ENCODE measurements around the gene PPP2R2C. TPM values are rescaled to one million over a fixed set of nuclear protein-coding genes. Genes with fewer than 3 reads are reported as not detected.

PPP2R2C gene
- total and polyA plus RNA-seq, 10 of the 15 experiments (the other 5 are each of a cell fraction or from before 2014, with no cell fraction given) = 0.13 to 0.15 TPM; not detected in 8

DNA sequence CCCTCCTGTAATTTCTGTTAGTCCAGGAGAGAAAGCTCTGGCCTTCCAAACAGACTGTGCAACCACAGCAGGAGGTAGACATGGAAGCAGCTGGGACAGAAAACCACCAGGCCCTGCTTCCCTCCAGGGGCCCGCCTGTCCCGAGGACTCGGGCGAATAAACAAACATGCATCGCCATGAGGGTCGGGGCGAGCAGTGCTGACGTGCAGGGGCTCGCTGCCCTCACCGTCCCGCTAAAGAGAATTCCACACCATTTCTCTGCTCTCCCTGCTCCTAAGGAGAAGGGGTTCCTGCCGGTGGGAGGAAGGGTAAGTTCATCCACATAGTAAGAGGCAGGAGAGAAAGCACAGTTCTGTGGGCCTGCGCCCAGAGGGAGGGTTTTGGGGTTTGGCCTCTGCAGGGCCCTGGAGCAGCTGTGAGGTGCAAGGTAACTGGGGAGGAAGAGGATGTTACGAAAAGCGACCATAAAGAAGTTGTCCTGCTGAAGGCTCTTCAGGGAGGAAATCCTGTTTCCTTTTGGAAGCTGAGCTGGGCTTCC lies 147.9 kb downstream of the PPP2R2C start:
- no peaks in the 10 kb centered on the region for H3K36me3 ChIP-seq (ENCODE audit: control insufficient read depth in 2 of 2, insufficient read depth in 2 of 2, low read length in 1 of 2)
- intact Hi-C loops (cut with micrococcal nuclease; ENCODE audit: unreplicated experiment) = no loop called here
- in situ Hi-C loops (cut with MboI) = no loop called here
- H3K4me3 ChIP-seq = no peak overlapping the region
- ChIA-PET POLR2A (no interaction called here), SMC1A (ENCODE audit: uncharacterized antibody, unreplicated experiment) (interaction anchor here (1.0 to 7.0 kb wide), 8 partner anchors 31 to 190 kb away, joined by 3 to 137 read pairs (median 3); no protein-coding TSS in a partner anchor), RAD21 (ENCODE audit: unreplicated experiment) (interaction anchor here (0.8 to 7.2 kb wide), 6 partner anchors 50 to 326 kb away, joined by 3 to 65 read pairs (median 6); partner anchors contain the start of gene WFS1), CTCF (interaction anchor here (1.2 to 20.1 kb wide), 6 partner anchors 46 to 327 kb away, joined by 4 to 469 read pairs (median 8); partner anchors contain the start of gene WFS1)
- H3K9ac ChIP-seq (ENCODE audit: control insufficient read depth, insufficient read depth, low read length) = no peak overlapping the region
- no peak for FAIRE-seq
- no peak overlapping the region for H2AFZ ChIP-seq (ENCODE audit: control insufficient read depth, low read depth, low read length)
- H3K79me2 ChIP-seq (ENCODE audit: control insufficient read depth, insufficient read depth, low read length) = no peaks in the 10 kb centered on the region
- DNase-seq (ENCODE audit: low read depth, low spot score) = no peak
- no peaks in the 10 kb centered on the region for H3K4me1 ChIP-seq (ENCODE audit: control insufficient read depth, insufficient read depth, low read length)
- H3K27me3 ChIP-seq (replicated peaks in 1 of 2; ENCODE audit: control insufficient read depth in 2 of 2, insufficient read depth in 2 of 2, low read length in 1 of 2) = peaks cover 3% of the 10 kb centered on the region in 2 experiments; a peak in 3 of 4 replicates
- TF ChIP-seq CEBPB (IDR thresholded peaks at IDR 0.05; ENCODE audit: borderline replicate concordance in 1 of 2, low read depth in 2 of 2, low read length in 2 of 2) = no peak
- TF ChIP-seq, protein P1, sequence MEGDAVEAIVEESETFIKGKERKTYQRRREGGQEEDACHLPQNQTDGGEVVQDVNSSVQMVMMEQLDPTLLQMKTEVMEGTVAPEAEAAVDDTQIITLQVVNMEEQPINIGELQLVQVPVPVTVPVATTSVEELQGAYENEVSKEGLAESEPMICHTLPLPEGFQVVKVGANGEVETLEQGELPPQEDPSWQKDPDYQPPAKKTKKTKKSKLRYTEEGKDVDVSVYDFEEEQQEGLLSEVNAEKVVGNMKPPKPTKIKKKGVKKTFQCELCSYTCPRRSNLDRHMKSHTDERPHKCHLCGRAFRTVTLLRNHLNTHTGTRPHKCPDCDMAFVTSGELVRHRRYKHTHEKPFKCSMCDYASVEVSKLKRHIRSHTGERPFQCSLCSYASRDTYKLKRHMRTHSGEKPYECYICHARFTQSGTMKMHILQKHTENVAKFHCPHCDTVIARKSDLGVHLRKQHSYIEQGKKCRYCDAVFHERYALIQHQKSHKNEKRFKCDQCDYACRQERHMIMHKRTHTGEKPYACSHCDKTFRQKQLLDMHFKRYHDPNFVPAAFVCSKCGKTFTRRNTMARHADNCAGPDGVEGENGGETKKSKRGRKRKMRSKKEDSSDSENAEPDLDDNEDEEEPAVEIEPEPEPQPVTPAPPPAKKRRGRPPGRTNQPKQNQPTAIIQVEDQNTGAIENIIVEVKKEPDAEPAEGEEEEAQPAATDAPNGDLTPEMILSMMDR (IDR thresholded peaks at IDR 0.05 in 2 of 3, conservative IDR thresholded peaks at IDR 0.05 in 1 of 3; ENCODE audit: control insufficient read depth in 2 of 3, extremely low read depth in 1 of 3, insufficient read depth in 1 of 3, low read depth in 3 of 3, low read length in 3 of 3) = no peak
- TF ChIP-seq, protein P2, sequence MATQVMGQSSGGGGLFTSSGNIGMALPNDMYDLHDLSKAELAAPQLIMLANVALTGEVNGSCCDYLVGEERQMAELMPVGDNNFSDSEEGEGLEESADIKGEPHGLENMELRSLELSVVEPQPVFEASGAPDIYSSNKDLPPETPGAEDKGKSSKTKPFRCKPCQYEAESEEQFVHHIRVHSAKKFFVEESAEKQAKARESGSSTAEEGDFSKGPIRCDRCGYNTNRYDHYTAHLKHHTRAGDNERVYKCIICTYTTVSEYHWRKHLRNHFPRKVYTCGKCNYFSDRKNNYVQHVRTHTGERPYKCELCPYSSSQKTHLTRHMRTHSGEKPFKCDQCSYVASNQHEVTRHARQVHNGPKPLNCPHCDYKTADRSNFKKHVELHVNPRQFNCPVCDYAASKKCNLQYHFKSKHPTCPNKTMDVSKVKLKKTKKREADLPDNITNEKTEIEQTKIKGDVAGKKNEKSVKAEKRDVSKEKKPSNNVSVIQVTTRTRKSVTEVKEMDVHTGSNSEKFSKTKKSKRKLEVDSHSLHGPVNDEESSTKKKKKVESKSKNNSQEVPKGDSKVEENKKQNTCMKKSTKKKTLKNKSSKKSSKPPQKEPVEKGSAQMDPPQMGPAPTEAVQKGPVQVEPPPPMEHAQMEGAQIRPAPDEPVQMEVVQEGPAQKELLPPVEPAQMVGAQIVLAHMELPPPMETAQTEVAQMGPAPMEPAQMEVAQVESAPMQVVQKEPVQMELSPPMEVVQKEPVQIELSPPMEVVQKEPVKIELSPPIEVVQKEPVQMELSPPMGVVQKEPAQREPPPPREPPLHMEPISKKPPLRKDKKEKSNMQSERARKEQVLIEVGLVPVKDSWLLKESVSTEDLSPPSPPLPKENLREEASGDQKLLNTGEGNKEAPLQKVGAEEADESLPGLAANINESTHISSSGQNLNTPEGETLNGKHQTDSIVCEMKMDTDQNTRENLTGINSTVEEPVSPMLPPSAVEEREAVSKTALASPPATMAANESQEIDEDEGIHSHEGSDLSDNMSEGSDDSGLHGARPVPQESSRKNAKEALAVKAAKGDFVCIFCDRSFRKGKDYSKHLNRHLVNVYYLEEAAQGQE (IDR thresholded peaks at IDR 0.05; ENCODE audit: low read depth, low read length) = no peak
- H4K20me1 ChIP-seq (ENCODE audit: control insufficient read depth, insufficient read depth) = no peaks in the 10 kb centered on the region
- no peak overlapping the region for H3K27ac ChIP-seq (ENCODE audit: control insufficient read depth, insufficient read depth)
- no peak for ATAC-seq
- no TSS peak for BruUV-seq (replicated peaks)
- no peaks in the 10 kb centered on the region; the same call in 2 of the 3 replicates for H3K9me3 ChIP-seq (replicated peaks; ENCODE audit: control insufficient read depth, insufficient read depth, low read length)
- no peak overlapping the region for H3K4me2 ChIP-seq (ENCODE audit: control insufficient read depth, insufficient read depth)
- WGBS (ENCODE audit: insufficient coverage, insufficient replicate concordance, low lambda C conversion rate, missing lambda C conversion rate) = 28% methylated on average over 15 of the region's 15 CpGs

All from GM12878 (cell line).